Progenitor cell of endocrine pancreas (in vitro differentiated cells): Measurements from ENCODE around the gene COX7A2. TPM values are rescaled to one million over a fixed set of nuclear protein-coding genes. Genes with fewer than 3 reads are reported as not detected.

ENCODE experiments used
- DNase-seq: peaks from one replicate; pipeline ENCODE4 v3.0.0; 2021; ENCODE audit warnings: low spot score; ENCODE audit not compliant: unreplicated experiment
- H3K27ac Mint-ChIP-seq: 2 replicates; pipeline ENCODE4 v1.8.0; 2021; ENCODE audit warnings: mild to moderate bottlenecking, moderate library complexity, mixed read lengths
- H3K27me3 Mint-ChIP-seq: 2 replicates; pipeline ENCODE4 v1.8.0; 2021; ENCODE audit warnings: mixed read lengths
- H3K36me3 Mint-ChIP-seq: 2 replicates; pipeline ENCODE4 v1.8.0; 2022; ENCODE audit warnings: mixed read lengths; ENCODE audit not compliant: insufficient read depth
- H3K4me1 Mint-ChIP-seq: 2 replicates; pipeline ENCODE4 v1.8.0; 2021; ENCODE audit warnings: low read depth, mixed read lengths
- H3K4me3 Mint-ChIP-seq: 2 replicates; pipeline ENCODE4 v1.8.0; 2021; ENCODE audit warnings: low read depth, mild to moderate bottlenecking, moderate library complexity, mixed read lengths
- H3K9me3 Mint-ChIP-seq: 2 replicates; pipeline ENCODE4 v1.8.0; 2021; ENCODE audit warnings: low read depth, mixed read lengths
- total RNA-seq: library from RNA; stranded (reverse); gene quantifications from 2 replicates; pipeline ENCODE4 v1.2.1, GENCODE V29; 2021
- TF ChIP-seq, protein P1 (sequence below): fragments of 200-600 bp; sonication (generic); IDR thresholded peaks from one replicate; pipeline ENCODE4 v1.5.0; 2021; ENCODE audit warnings: antibody characterized with exemption, mild to moderate bottlenecking; ENCODE audit not compliant: unreplicated experiment

Gene COX7A2
- total RNA-seq, 1 donor from 2014 or later, result 311 TPM

DNA sequence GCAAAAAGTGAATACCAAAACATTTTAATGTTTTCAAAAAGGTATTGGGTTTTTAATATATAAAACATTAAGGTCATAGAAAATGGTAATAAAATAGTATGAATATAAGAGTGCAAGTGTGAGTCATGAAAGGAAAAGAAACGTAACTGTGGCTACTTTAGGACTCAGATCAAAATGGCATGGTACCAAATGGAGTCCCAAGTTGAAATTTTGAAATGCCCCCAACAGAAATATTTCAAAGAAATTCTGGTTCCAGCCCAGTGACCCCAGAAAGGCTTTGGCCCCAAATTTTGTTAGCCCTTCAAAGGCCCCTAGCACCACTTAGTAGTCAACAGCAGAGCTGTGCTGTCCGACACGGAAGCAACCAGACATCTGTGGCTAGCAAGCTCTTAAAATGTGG is 43.7 kb downstream of the COX7A2 start:
- Mint-ChIP-seq H3K4me1 (peaks cover 13% of the 10 kb centered on the region), H3K36me3 (no peaks in the 10 kb centered on the region), H3K27ac (no peak overlapping the region), H3K4me3 (no peak overlapping the region), H3K9me3 (no peaks in the 10 kb centered on the region), H3K27me3 (peaks cover 45% of the 10 kb centered on the region)
- TF ChIP-seq, protein P1, sequence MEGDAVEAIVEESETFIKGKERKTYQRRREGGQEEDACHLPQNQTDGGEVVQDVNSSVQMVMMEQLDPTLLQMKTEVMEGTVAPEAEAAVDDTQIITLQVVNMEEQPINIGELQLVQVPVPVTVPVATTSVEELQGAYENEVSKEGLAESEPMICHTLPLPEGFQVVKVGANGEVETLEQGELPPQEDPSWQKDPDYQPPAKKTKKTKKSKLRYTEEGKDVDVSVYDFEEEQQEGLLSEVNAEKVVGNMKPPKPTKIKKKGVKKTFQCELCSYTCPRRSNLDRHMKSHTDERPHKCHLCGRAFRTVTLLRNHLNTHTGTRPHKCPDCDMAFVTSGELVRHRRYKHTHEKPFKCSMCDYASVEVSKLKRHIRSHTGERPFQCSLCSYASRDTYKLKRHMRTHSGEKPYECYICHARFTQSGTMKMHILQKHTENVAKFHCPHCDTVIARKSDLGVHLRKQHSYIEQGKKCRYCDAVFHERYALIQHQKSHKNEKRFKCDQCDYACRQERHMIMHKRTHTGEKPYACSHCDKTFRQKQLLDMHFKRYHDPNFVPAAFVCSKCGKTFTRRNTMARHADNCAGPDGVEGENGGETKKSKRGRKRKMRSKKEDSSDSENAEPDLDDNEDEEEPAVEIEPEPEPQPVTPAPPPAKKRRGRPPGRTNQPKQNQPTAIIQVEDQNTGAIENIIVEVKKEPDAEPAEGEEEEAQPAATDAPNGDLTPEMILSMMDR, result no peak
- DNase-seq, result no peak

DNA sequence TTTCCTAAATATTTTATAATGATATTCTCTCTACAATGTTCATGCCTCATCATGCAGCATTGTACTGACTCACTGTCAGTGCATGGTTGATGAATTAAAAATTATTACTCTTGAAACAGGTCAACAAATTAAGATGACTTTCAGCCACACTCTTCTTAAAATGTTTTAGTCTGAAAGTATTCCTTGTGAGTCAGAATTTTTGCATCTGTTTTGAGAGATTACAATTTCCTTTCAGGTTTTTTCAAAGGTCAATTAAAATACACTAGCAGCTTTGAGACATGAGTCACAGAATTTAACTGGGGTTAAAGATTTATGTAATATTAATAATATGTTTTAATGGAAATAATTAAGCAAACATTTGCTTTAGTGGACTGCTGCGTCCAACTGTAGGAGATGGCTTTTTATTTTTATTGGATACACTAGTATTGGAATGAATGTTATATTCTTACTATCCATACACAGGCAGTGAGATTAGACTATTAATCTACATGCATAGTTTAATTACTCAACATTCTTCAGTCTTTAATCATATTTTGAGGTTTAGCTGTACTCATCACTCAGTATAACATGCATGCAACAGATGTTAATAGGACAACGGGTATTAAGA is 47.4 kb downstream of the COX7A2 start:
- peaks cover 8% of the 10 kb centered on the region for H3K27me3 Mint-ChIP-seq
- no peak for DNase-seq
- TF ChIP-seq, protein P1, result no peak
- H3K4me3 Mint-ChIP-seq, result no peak overlapping the region
- no peaks in the 10 kb centered on the region for H3K36me3 Mint-ChIP-seq
- no peaks in the 10 kb centered on the region for H3K4me1 Mint-ChIP-seq
- H3K9me3 Mint-ChIP-seq, result no peaks in the 10 kb centered on the region
- H3K27ac Mint-ChIP-seq, result no peak overlapping the region

DNA sequence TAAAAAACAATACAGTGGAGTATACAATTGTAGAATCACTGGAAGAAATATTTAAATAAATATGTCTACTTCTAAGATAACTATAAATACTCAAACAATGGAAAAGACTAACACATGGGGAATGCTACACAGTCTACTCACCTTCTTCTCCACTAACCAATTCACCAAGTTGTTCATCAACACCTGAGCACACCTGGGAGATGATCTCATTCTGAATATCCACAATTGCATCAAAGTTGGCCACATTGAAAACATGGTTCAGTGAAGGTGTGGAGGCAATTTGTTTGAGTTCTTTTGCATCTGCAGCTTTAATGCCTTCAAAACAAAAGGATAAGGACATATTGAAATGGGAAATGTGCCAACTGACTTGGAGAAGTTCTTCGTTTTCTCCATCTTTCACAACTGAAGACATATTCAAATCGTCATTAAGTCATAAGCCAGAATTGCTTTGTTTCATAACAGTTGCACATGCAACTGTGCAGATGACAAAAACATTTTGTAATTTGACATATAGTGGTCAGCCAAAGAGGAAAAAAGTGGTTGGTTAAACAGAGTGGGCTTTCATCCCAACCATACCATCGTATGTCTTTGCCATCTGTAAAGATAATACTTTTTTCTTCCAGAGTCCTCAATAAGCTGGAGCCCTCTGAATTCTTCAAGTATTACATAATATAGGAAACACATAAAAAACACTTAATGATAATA is 55.2 kb downstream of the COX7A2 start:
- Mint-ChIP-seq H3K4me1 (no peaks in the 10 kb centered on the region), H3K9me3 (peaks cover 9% of the 10 kb centered on the region), H3K27me3 (no peaks in the 10 kb centered on the region), H3K4me3 (no peak overlapping the region), H3K36me3 (no peaks in the 10 kb centered on the region), H3K27ac (no peak overlapping the region)
- TF ChIP-seq, protein P1, result no peak
- no peak for DNase-seq

Other genes with a start within 250 kb of the COX7A2 start
- gene COL12A1, start 37.7 kb downstream of the COX7A2 start, total RNA-seq, result 2.0 and 3.8 TPM in 2 replicates
- 74.4 and 77.2 TPM in 2 replicates for gene TMEM30A, start 41.0 kb upstream of the COX7A2 start, total RNA-seq
- gene FILIP1, start 250.0 kb upstream of the COX7A2 start, total RNA-seq, result 0.31 and 0.73 TPM in 2 replicates